ENCODE data around the gene DNAH6. TPM values are rescaled to one million over a fixed set of nuclear protein-coding genes. Genes with fewer than 3 reads are reported as not detected.

Gene DNAH6
- total and polyA plus RNA-seq, 2 of the 13 experiments (the other 11 are each of a cell fraction or from before 2014, with no cell fraction given) = 0.01 TPM; not detected in 1

DNA sequence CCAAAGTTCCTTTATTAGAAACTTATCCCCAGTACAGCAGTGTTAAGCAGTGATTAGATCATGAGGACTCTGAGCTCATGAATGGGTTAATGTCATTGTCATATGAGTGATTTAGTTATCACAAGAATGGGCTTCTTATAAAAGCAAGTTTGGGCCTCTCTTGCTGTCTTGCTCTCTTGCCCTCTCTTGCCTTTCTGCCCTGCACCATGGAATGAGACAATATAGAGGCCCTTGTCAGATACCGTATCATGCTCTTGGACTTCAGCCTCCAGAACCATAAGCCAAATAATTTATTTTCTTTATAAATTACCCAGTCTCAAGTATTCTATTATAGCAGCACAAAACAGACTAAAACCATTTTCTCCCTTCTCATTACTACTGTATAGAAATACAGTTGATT lies 238.8 kb downstream of the DNAH6 start (continued):
- no peak for TF ChIP-seq TRIM24 (CRISPR knock-in tag; IDR thresholded peaks at IDR 0.05)

DNA sequence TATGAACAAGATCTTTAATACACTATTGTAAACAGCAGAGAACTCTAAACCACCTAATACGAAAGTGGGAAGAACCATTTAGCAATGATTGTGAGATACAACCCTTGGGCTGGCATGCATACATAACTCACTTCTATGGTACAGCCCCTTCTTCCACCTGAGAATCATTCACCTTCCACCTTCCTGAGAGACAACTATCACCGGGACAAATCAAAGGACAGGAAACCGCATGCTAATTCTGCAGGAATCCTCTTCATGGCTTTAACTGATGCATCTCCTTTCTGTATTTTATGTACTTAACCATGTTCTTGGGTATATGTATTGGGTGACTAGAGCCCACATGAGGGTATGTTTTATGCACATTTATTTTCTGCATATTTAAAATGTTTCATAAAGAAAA lies 241.3 kb downstream of the DNAH6 start:
- FAIRE-seq (no peak), DNase-seq (ENCODE audit: low spot score) (no peak), ATAC-seq (no peak)
- POLR2A ChIA-PET = no interaction called here
- Histone ChIP-seq H4K20me1 (ENCODE audit: insufficient read depth, low read length) (no peaks in the 10 kb centered on the region), H3K36me3 (replicated peaks in 1 of 2; ENCODE audit: control insufficient read depth in 1 of 2, insufficient read depth in 2 of 2, low read length in 2 of 2) (no peaks in the 10 kb centered on the region), H3K4me1 (ENCODE audit: insufficient read depth, low read length) (no peaks in the 10 kb centered on the region), H3K4me2 (ENCODE audit: low read depth, low read length) (no peak overlapping the region), H2AFZ (ENCODE audit: low read length) (no peak overlapping the region), H3K79me2 (ENCODE audit: insufficient read depth, low read length) (no peaks in the 10 kb centered on the region), H3K27me3 (ENCODE audit: control insufficient read depth in 1 of 2, insufficient read depth in 2 of 2, low read length in 2 of 2) (no peaks in the 10 kb centered on the region; a peak in 1 of 5 replicates), H3K9ac (ENCODE audit: insufficient read depth, low read depth, low read length) (no peak overlapping the region), H3K4me3 (replicated peaks in 1 of 3; ENCODE audit: insufficient read depth in 1 of 3, low read depth in 2 of 3, low read length in 3 of 3) (no peak overlapping the region), H3K9me3 (ENCODE audit: low read length) (no peaks in the 10 kb centered on the region), H3K27ac (ENCODE audit: extremely low read length, insufficient read depth, low read length) (no peak overlapping the region)
- in situ Hi-C loops (cut with HindIII; ENCODE audit: extremely low pct_ligation_motif_present, low pct_unique_long_range_greater_than_20kb) = no loop called here
- BruUV-seq (replicated peaks) = no TSS peak
- intact Hi-C loops (cut with micrococcal nuclease; ENCODE audit: unreplicated experiment) = no loop called here
- 3% methylated on average over 3 of the region's 3 CpGs for WGBS (ENCODE audit: low lambda C conversion rate)
- TF ChIP-seq SRSF4 (IDR thresholded peaks at IDR 0.05; ENCODE audit: low read depth, low read length, poor library complexity, severe bottlenecking) (no peak), FOXA1 (IDR thresholded peaks at IDR 0.05) (no peak), FOXA1 (CRISPR knock-in tag; IDR thresholded peaks at IDR 0.05) (no peak), ZNF382 (CRISPR knock-in tag; IDR thresholded peaks at IDR 0.05; ENCODE audit: borderline replicate concordance) (no peak), SKI (IDR thresholded peaks at IDR 0.05; ENCODE audit: partially characterized antibody) (no peak), YY1 (IDR thresholded peaks at IDR 0.05; ENCODE audit: insufficient read depth, insufficient replicate concordance, low read depth, low read length) (no peak), ZSCAN25 (CRISPR knock-in tag; IDR thresholded peaks at IDR 0.05) (no peak), ZBTB38 (CRISPR knock-in tag; IDR thresholded peaks at IDR 0.05) (no peak), SUZ12 (IDR thresholded peaks at IDR 0.05; ENCODE audit: low read depth, low read length) (no peak), ZNF772 (CRISPR knock-in tag; IDR thresholded peaks at IDR 0.05) (no peak), UBTF (CRISPR knock-in tag; IDR thresholded peaks at IDR 0.05) (no peak), ZFP82 (CRISPR knock-in tag; IDR thresholded peaks at IDR 0.05; ENCODE audit: borderline replicate concordance) (no peak)
- CTCF ChIA-PET (ENCODE audit: low intra/inter-chr PET ratio, low total read pairs) = no interaction called here
